AG09319 (cell line): ENCODE data around the gene SULT1A2.
"Not testable (repeated sequence)": the region's sequence is repeated elsewhere in the genome, so short reads cannot be mapped to it uniquely, and the experiment has no call there.

Experiments
- DNase-seq: peaks from one replicate; pipeline ENCODE4 v3.0.0-alpha.2; 2010; ENCODE audit warnings: low read depth; ENCODE audit errors: extremely low read depth
- CTCF ChIP-seq: IDR thresholded peaks from 2 replicates; pipeline ENCODE4 v1.5.1; 2011; ENCODE audit warnings: low read depth, mild to moderate bottlenecking, inconsistent platforms, low read length, moderate library complexity

Gene SULT1A2

GRCh38 chr16:28609631-28610594 is 13.1 kb upstream of the SULT1A2 start, which contains the start of gene SULT1A1:
Gene SULT1A1 (minus strand): TSS chr16:28610044. CDS start chr16:28608855, 1,189 bp downstream.
- TF ChIP-seq CTCF = no peak
- DNase-seq = no peak

- DNase-seq = not testable (repeated sequence)
These were observed 12.2 kb upstream of the SULT1A2 start for GRCh38 chr16:28608867-28609596.

GRCh38 chr16:28608496-28608808 is 11.6 kb upstream of the SULT1A2 start:
- not testable (repeated sequence) for DNase-seq

- DNase-seq = not testable (repeated sequence)
These were observed 11.0 kb upstream of the SULT1A2 start for GRCh38 chr16:28607681-28608495.

DNA sequence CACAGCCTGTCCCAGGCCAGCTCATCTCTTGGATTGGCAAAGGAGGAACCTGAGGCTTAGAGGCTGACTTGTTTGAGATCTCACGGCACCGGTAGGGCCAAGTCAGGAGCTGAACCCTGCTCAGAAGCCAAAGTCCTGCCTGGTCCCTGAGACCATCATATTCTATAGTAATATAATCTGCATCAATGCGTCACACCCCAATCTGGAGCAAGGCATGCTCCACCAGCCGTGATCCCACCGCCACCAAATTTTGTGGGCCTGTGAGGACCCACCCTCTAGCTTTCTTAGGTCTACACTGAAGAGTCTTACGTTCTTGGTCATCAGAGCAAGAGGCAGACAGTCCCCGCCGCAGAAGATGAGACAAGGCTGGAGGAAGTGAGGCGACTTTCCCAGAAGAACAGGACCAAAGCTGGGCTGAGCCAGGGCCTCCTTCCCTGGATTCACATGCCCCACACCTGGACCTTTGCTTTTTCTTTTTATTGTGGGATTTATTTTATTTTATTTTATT is 10.3 kb upstream of the SULT1A2 start:
- TF ChIP-seq CTCF = no peak
- no peak for DNase-seq

DNA sequence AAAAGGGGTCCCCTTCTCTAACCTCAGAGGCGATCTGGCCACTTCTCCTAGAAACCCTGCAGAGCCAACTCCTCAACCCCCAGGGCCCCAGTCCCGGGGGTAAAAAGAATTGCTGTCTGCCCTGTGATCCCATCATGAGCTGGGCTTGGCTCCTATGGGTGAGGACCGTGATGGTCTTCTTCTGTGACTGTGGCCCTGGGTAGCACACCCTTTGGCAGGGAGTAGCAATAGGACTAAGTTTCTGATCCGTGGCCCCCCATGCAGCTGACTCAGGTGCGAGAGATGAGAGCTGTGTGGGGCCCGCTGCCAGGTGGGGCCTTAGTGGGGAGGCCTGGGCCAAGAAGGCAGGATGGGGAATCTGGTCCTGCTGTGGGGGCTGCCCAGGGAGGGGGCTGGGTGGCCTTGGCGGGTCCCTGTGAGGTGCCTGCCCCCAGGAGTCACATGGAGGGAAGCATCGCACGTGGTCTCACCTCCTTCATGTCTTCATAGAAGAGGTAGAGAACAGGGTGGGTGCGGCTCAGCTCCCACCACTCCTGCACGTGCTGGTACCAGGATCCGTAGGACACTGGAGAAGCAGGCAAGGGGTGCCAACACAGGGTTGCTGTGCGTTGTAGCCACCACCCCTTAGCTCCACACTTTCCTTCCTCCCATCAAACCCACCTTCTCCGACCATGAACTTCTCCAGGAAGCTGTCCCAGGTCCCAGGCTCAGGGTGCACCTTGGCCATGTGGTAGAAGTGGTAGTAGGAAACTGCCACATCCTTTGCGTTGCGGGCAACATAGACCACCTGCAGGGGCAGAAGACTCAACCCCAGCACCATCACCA is 9.7 kb upstream of the SULT1A2 start:
- DNase-seq = no peak
- TF ChIP-seq CTCF = no peak

GRCh38 chr16:28604186-28604565 is 7.3 kb upstream of the SULT1A2 start:
- TF ChIP-seq CTCF = no peak
- no peak for DNase-seq

GRCh38 chr16:28603381-28604185 is 6.7 kb upstream of the SULT1A2 start:
- TF ChIP-seq CTCF = no peak
- DNase-seq = no peak
